Measurements from ENCODE around the gene OR4D6.

OR4D6 gene

GRCh38 chr11:59423835-59424234 is 32.9 kb upstream of the OR4D6 start:
- TF ChIP-seq CTCF (IDR thresholded peaks at IDR 0.05; ENCODE audit: insufficient read depth, low read length, poor library complexity, severe bottlenecking) = no peak
- DNase-seq (ENCODE audit: extremely low read depth, insufficient read length) = no peak
- Histone ChIP-seq H3K27me3 (replicated peaks; ENCODE audit: control insufficient read depth, insufficient read depth, low read length) (no peaks in the 10 kb centered on the region), H3K4me3 (replicated peaks; ENCODE audit: low read depth, low read length) (no peak overlapping the region), H3K36me3 (ENCODE audit: control insufficient read depth, insufficient read depth, low read length) (no peaks in the 10 kb centered on the region)

GRCh38 chr11:59425131-59425530 is 31.6 kb upstream of the OR4D6 start:
- no peaks in the 10 kb centered on the region for H3K27me3 ChIP-seq (replicated peaks; ENCODE audit: control insufficient read depth, insufficient read depth, low read length)
- no peak overlapping the region for H3K4me3 ChIP-seq (replicated peaks; ENCODE audit: low read depth, low read length)
- TF ChIP-seq CTCF (IDR thresholded peaks at IDR 0.05; ENCODE audit: insufficient read depth, low read length, poor library complexity, severe bottlenecking) = no peak
- H3K36me3 ChIP-seq (ENCODE audit: control insufficient read depth, insufficient read depth, low read length) = no peaks in the 10 kb centered on the region
- no peak for DNase-seq (ENCODE audit: extremely low read depth, insufficient read length)

- DNase-seq (ENCODE audit: extremely low read depth, insufficient read length) = no peak
These were observed 30.2 kb upstream of the OR4D6 start, which contains the start of gene OR5A2 for GRCh38 chr11:59426361-59427067. Gene OR5A2 (minus strand): TSS chr11:59426413. CDS start chr11:59422953, 3,460 bp downstream.

GRCh38 chr11:59427068-59427382 is 29.7 kb upstream of the OR4D6 start:
- no peak for DNase-seq (ENCODE audit: extremely low read depth, insufficient read length)
- Histone ChIP-seq H3K27me3 (replicated peaks; ENCODE audit: control insufficient read depth, insufficient read depth, low read length) (no peaks in the 10 kb centered on the region), H3K36me3 (ENCODE audit: control insufficient read depth, insufficient read depth, low read length) (no peaks in the 10 kb centered on the region), H3K4me3 (replicated peaks; ENCODE audit: low read depth, low read length) (no peak overlapping the region)
- no peak for TF ChIP-seq CTCF (IDR thresholded peaks at IDR 0.05; ENCODE audit: insufficient read depth, low read length, poor library complexity, severe bottlenecking)

More at GRCh38 chr11:59426361-59427067, 30.2 kb upstream of the OR4D6 start, which contains the start of gene OR5A2:
- no peaks in the 10 kb centered on the region for H3K36me3 ChIP-seq (ENCODE audit: control insufficient read depth, insufficient read depth, low read length)
- TF ChIP-seq CTCF (IDR thresholded peaks at IDR 0.05; ENCODE audit: insufficient read depth, low read length, poor library complexity, severe bottlenecking) = no peak
- H3K27me3 ChIP-seq (replicated peaks; ENCODE audit: control insufficient read depth, insufficient read depth, low read length) = no peaks in the 10 kb centered on the region
- H3K4me3 ChIP-seq (replicated peaks; ENCODE audit: low read depth, low read length) = no peak within 1 kb of the TSS

- Histone ChIP-seq H3K4me3 (replicated peaks; ENCODE audit: low read depth, low read length) (no peak overlapping the region), H3K27me3 (replicated peaks; ENCODE audit: control insufficient read depth, insufficient read depth, low read length) (no peaks in the 10 kb centered on the region), H3K36me3 (ENCODE audit: control insufficient read depth, insufficient read depth, low read length) (no peaks in the 10 kb centered on the region)
- TF ChIP-seq CTCF (IDR thresholded peaks at IDR 0.05; ENCODE audit: insufficient read depth, low read length, poor library complexity, severe bottlenecking) = peak; percentile 67
- peak; percentile 3 for DNase-seq (ENCODE audit: extremely low read depth, insufficient read length)
These were observed 26.7 kb upstream of the OR4D6 start for GRCh38 chr11:59429924-59430516.
